SK-N-MC (cell line): ENCODE data around the gene CFAP53.

Experiments used
- EZH2 ChIP-seq: fragments of 200-600 bp; sonication (generic); IDR thresholded peaks from one replicate; pipeline ENCODE4 v1.6.1; 2017; ENCODE audit warnings: antibody characterized with exemption
- FOXP2 ChIP-seq: optimal IDR thresholded peaks from 2 replicates; pipeline ENCODE3; 2011; ENCODE audit warnings: mild to moderate bottlenecking, moderate library complexity; ENCODE audit not compliant: insufficient read depth; ENCODE audit errors: extremely low read length, control extremely low read depth
- POLR2AphosphoS5 ChIP-seq: IDR thresholded peaks from 2 replicates; pipeline ENCODE4 v1.6.1; 2012; ENCODE audit warnings: mild to moderate bottlenecking, low read depth, low read length, borderline replicate concordance

GRCh38 chr18:50272568-50272967 lies 6.3 kb upstream of the CFAP53 start:
- TF ChIP-seq EZH2 (no peak), POLR2AphosphoS5 (no peak), FOXP2 (no peak)
